RKO (cell line): ENCODE data around the gene IRF4.

Experiments used
- DNase-seq: peaks from one replicate; pipeline ENCODE4 v3.0.0-alpha.2; 2016; ENCODE audit warnings: low spot score

Gene IRF4

DNA sequence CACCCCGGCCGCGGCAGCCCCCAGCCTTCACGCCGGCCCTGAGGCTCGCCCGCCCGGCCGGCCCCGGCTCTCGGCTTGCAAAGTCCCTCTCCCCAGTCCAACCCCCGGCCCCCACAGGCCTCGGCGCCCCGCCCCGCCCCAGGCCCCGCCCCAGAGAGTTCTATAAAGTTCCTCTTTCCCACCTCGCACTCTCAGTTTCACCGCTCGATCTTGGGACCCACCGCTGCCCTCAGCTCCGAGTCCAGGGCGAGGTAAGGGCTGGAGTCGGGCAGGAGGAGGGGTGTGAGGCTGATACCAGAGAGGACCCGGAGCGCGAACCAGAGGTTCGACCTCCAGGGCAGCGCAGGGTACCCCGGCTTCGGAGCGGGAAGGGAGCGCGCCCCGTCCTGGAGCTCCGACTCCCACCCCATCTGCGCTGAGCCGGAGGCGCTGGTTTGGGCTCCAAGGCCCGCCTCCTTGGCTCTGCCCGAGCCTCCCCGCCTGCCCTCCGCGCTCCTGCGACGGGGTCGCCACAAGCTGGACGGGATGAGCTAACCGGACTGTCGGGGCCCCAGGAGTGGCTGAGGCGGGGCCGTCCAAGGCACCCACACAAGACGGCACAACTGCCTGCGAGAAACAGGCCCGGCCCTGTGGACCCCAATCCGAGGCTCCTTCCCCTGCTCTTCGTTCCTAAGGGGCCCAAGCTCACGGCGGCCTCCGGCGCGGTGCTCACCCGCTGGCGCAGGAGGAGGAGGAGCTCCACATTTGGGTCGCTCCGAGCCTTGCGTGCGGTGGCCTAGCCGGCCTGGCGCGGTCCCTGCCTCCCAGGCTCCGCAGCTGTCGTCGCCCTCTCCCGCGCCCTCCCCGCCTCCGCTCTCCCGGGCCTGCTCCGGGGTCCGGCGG lies at the start of gene IRF4:
Gene IRF4, plus strand, starts transcription at position 194 of the 882 bp plus-strand sequence. CDS start 1,401 bp downstream, outside the sequence.
- no peak for DNase-seq

DNA sequence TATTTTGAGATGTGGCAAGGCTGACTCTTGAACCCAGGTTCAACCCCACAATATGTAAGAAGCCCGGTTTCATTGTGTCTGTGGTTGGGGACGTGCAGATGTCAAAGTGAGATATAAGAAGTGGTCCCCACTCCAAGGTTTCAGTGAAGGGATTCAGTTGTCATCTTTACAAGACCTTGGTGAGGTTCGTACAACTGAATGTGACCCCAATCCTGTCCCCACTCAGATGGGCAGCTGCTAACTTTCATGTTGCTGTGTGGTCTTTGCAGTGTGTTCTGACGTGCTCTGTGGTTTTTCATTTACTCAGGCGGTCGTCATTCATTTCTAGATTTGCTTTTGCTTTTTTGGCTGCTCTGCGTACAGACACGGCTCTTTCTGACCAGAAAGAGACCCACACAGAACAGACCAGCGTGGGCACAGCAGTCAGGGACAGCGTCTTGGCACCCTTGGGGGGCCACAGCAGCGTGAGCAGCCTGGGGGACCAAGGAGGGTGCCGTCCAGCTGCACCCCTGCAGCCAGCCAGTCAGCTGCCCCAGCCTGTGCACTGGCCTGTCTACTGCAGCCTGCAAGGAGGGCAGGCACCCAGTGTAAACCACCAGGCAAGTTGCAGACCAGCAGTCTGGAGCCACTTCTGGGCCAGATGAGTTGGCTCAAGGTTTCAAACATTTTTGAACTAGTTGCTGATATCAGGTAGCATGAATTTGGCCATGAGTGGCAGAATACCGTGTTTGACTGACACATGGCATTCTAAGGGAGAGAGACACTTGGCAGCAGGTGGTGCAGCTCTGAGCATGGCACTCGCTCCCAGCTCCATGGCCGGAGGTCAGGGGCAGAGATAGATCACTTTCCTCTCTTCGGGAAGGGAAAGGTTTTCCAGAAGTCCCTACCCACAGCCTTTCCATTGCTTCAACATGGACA lies 49.4 kb upstream of the IRF4 start:
- no peak for DNase-seq

DNA sequence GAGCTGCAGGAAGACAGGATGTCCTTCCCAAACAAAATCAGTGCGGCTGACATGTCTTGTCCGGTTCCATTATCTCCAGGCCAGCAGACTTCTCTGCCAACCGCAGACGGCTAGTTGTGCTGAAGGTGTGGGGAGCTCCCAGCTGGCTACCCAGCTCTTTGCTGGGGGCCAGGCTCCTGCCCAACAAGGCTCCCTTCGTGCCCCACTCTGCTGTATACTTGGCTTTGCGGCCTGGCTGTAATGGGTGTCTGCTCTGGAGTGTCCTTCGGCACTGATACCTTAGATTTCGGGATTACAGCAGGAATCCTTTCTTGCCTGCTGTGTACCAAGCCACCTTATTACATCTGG lies 48.7 kb upstream of the IRF4 start:
- no peak for DNase-seq

DNA sequence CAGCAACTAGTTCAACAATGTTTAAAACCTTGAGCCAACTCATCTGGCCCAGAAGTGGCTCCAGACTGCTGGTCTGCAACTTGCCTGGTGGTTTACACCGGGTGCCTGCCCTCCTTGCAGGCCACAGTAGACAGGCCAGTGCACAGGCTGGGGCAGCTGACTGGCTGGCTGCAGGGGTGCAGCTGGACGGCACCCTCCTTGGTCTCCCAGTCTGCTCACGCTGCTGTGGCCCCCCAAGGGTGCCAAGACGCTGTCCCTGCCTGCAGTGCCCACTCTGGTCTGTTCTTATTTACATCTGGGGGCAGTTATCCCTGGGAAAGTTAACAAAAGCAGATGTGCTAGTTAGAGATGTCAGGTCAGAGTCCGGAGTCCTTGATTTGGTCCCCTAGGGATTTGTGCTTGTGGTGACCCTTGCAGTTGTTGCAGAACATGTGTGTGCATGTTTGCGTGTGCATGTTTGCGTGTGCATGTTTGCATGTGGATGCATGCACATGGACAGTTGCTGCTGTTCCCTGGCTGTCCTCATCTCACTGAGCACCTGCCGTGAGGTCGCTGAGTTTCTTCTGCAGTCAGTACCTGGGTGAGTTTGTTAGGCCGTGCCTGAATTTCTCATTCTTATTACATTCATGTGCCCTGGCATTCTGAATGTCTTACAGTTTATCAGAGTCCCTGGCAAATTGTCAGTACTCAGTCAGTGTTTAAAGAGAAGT lies 48.2 kb upstream of the IRF4 start:
- DNase-seq, result no peak

DNA sequence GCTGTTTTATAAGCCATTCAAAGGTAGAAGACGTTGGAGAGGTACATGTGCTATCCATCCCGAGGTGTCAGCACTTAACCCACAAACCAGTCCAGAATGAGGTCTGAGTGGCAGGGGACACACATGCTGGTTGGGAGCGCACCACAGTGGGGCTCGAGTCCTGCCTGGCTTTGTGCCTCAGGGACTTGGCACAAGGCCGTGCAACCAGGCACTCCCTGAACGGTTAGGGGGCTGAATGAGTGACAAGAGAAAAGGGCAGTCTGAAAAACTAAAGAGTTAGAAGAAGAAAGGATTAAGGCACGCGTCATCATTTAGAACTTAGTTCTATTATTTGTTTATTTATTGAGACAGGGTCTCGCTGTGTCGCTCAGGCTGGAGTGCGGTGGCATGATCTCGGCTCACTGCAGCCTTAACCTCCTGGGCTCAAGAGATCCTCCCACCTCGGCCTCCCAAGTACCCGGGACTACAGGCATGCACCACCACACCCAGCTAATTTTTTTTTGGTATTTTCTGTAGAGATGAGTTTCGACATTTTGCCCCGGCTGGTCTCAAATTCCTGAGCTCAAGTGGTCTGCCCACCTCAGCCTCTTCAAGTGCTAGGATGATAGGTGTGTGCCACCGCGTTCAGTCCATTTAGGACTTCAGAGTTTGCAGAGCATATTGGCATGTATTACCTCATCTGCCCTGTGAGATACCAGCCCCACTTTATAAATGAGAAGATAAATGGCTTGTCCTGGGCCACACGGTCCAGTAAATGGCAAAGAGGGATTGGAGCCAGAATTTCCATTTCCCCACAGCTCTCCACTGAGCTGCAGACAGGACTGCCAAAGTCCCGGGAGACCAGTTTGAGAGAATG lies 47.4 kb upstream of the IRF4 start:
- DNase-seq, result no peak

DNA sequence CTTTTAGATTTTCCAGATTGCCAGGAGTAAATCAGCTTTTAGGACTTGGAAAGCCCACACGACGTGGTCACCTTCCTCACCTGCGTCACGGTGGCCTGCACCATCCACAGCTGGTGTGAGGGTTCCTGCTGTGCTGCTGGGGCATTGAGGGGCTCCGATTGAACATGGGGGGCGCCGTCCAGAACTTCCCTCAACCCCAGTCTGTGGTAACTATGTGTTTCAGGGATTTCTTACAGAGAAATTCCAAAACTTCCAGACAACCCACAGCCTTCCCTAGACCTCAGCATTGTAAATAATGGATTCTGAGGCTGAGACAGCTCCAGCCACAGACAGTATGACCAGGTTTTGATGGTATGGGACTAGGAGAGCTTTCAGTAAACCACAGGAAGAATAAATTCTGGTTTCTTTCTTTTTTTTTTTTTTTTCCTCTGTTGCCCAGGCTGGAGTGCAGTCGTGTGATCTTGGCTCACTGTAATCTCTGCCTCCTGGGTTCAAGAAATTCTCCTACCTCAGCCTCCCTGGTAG lies 46.7 kb upstream of the IRF4 start:
- DNase-seq, result no peak

DNA sequence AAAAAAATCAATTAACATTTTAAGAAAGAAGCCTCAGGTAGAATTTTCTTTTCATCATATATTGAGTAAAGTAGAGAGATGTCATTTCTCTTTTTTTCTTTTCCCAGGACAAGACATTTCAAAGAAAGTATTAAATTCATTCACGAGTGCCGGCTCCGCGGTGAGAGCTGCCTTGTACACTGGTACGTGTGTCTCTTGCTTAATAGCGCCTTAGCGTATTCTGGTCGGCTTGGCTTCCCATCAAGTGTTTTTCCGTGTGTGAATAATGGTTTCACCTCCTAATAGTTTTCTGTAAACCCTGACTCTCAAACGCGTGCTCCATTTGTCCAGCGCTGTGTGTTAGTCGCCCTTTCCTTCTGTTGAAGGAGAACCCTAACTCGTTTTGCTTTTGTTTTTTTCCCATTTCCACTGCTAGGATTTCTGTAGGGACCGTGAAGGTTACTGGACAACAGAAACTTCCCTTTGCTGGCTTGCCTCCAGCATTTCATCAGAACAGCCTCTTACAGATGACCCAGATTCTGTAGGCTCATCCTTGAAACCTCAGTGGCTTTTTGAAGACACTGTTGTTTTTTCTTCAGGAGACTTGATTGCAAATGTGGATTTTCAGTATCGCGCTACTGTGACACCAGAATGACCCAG lies 45.7 kb upstream of the IRF4 start:
- DNase-seq, result no peak

DNA sequence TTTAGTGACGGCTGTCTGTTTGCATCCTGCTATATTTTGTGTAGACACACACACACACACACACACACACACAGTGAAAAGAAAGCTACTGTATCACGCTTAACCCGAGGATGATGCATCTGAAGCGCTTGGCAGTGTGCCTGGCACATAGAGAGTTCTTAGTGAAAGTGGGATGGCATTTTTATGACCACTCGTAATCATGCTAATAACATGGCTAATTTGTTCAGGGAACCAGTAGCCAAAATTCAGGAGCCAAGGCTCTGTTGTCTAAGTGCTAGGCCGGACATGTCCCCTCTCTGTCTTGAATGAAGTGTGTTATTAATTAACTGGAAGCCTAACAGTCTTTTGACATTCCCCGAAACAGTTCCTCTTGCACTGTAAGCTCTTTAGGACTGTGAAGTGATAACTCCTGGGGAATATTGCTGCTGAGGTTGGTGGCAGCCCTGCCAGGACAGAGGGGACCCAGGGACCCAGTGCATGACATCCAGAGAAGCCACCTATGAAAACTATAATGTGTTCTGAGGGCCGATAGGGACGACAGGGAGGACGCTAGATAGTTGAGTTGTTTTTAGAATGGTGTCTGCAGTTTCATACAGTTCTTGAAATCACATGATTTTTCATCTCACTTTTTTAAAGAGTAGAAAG lies 45.0 kb upstream of the IRF4 start:
- no peak for DNase-seq

DNA sequence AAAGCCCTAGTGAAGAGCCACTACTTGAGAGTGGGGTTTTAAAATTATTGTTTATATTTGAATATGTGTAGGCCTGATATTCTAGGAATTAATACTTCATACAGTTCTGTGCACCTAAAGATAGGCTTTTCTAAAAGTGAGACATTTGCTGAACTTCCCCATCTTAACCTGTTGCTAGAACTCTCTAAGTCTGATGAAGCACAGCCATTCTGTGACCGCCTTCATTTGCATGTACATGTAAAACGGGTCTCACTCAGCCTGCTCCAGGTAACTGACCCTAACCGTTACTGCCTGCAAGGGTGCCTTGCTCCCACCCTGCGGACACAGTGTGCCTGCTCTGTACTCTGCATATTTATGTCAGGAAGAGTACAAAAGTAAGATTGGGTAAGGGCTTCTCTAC lies 44.3 kb upstream of the IRF4 start:
- no peak for DNase-seq

DNA sequence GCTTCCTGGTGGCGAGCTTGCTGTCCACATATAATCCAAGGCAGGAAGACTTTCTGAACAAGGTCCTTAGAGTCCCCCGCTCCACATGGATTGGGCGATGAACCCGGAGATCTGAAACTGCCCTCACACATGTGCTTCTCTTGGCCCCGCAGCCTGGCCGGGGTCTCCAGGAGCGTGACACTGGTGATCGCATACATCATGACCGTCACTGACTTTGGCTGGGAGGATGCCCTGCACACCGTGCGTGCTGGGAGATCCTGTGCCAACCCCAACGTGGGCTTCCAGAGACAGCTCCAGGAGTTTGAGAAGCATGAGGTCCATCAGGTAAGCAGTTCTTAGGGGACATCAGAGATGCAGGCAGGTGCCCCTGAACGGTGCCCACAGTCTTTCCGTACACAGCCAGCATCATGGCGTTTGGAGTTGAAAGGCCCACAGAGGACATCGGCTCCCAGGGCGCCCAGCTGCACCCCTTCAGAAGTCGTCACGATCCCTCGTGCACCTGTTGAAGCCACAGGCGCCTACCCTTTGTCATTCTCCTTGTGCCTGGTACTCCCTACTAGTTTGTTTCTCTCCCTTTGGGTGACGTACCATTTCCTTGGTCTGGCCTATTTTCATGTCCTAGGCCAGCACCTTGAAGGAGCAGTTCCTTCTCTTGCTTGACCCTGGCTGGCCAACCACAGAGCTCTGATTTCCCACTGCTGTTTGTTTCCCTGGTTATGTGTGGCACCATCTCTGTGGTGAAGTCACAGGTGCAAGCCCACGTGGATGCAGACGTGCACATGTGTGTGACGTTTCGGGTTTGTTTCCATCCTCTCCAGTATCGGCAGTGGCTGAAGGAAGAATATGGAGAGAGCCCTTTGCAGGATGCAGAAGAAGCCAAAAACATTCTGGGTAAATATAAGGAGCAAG lies 43.3 kb upstream of the IRF4 start:
- no peak for DNase-seq

DNA sequence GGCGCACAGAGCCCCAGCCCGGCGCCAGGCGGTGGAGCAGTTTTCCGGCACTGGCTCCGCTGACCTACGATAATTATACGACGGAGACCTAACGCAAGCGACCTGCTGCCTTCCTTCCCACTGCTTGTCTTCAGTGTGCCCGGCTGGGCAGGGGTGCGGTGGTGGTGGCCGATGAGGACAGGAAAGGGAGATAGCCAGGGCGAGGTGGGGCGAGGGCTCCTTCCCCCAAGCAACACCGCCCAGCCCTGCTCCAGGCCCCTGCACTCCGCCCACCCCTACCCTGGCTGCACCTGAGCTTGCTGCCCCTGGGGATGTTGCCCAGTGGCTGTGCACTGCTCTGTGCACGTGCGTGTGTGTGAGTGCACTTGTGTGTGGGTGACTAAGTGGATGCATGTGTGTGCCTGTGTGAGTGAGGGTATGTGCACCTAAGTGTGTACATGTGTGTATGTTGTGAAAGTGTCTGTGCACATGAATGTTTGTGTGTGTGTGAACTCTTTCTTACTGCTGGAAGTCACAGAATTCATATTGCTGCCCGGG lies 42.6 kb upstream of the IRF4 start:
- DNase-seq, result no peak

DNA sequence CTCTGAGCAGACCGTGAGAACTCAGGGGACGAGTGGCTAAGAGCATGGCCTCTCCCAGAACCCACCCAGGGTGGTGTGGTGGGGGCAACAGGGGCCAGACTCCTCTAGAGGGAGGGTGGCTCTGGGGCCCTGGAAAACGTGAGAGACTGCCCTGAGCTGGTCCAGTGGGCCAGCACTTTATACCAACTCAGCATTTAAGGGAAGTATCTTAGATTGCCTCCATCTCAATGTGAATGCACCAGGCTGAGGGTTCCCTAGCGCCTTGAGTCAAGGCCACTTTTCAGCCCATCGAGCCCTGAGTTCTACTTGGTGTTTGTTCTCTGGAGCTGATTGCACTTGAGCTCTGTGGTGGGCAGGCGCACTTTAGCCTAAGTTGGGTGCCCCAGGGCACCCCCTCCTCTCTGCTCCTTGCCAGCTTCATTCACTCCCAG lies 42.0 kb upstream of the IRF4 start:
- DNase-seq, result no peak

DNA sequence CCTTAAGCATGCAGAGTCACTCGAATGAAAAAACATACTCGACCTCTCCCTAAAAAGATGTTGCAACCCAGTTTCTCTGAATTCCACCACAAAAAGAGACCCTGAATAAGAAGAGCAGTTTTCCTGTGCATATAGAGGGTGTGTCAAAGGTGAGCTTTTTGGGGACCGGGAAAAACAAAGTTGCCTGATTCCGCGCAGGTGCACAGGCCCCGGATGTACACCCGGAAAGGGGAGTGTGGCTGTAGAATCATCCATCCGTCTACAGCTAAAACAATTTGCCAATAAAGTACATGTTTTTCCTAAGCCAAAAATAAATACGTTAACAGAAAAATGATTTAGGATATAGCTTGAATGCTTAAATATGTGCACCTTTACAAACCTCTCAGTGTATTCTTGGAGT lies 41.2 kb upstream of the IRF4 start:
- DNase-seq, result no peak

DNA sequence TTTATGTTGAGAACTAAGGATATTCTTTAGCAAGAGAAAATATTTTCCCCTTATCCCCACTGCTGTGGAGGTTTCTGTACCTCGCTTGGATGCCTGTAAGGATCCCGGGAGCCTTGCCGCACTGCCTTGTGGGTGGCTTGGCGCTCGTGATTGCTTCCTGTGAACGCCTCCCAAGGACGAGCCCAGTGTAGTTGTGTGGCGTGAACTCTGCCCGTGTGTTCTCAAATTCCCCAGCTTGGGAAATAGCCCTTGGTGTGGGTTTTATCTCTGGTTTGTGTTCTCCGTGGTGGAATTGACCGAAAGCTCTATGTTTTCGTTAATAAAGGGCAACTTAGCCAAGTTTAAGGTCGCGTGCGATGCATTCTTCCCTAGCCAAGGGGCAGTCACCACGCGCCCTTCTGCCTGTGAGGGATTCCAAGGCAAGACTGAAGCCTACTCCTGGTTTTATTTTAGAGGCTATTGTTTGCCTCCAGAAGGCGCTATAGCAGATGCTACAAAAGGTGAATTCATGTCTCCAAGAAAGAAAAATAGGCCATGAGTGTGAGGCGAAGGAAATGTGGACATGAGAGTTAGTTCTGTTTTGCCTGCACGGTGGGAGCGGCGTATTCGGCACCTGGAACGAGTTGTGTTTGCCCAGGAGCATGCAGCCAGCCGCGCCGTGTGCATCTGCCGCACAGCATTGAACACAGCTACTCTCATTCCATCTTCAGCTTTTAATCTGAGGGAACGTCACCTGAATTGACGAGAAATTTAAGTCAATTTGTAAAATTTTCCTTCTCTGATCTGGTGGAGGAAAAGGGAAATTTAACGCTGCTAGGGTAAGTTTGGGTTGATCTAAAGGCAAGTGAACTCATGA lies 40.3 kb upstream of the IRF4 start:
- no peak for DNase-seq

DNA sequence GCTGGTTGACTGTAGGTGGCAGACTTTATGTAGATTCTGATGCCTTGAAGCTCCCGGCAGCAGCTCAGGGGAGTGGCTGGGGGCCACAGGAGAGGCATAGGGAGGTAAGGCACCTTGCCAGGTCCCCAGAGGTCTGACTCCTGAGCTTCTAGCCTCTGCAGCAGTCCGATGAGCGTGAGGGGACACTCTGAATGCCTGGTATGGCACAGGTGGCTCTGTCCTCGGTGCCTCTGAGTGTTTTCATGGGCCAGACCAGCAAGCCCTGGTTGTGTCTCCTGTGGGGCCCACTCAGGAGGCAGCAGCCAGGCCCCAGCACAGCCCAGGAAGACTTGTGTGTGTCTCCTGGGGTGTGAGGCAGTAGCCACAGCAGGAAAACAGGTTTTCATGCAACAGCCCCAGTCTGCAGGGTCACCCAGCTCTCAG lies 39.7 kb upstream of the IRF4 start:
- DNase-seq, result no peak

DNA sequence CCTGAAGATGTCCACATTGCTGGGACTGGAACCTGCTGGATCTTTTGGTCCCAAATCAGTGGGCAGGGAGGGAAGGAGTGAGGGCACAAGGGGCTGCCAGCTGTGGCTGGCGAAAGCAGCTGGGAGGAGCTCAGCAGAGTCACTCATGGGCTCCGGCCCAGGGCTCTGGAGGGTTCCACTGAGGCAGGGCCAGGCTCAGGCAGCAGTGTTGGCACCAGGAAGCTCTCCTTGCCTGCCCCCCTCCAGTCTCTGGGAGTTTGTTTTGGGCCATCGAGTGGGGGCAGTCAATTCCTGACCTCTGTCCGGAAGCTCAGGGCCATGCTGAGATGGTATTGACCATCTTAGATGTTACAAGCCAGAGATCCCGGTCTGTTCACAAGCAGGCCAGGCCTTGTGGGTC lies 39.1 kb upstream of the IRF4 start:
- no peak for DNase-seq

DNA sequence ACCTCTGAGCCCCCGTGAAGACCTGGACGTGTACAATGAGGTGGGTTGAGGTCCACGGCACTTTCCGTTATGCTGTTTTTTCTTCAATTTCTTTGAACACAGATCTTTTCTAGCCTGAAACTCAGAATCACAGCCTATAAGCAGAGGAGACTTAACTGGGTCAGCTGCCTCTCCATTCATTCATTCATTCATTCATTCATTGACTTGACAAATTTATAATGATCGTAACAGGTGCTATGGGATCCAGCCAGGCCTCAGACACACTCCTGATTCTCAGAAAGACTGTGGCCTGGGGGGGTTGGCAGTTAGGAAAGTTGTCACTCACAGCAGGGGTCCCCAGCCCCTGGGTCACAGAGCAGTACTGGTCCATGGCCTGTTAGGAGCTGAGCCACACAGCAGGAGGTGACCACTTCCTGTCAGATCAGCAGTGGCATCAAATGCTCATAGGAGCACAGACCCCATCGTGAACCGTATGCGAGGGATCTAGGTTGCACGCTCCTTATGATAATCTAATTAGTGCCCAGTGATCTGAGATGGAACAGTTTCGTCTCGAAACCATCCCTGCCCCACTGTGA lies 38.6 kb upstream of the IRF4 start:
- DNase-seq, result no peak
